HG03457 (cell line): ENCODE results near the gene ARPC5L.

Source experiments
- ATAC-seq: cut with Tn5 transposase; IDR thresholded peaks from one replicate; pipeline ENCODE4 v1.9.1; 2021; ENCODE audit warnings: moderate number of reproducible peaks; ENCODE audit not compliant: unreplicated experiment

The ARPC5L gene

GRCh38 chr9:124860582-124861341 lies 1.2 kb upstream of the ARPC5L start:
- ATAC-seq: no peak

GRCh38 chr9:124863371-124863871 lies 1.5 kb downstream of the ARPC5L start:
- ATAC-seq: no peak

DNA sequence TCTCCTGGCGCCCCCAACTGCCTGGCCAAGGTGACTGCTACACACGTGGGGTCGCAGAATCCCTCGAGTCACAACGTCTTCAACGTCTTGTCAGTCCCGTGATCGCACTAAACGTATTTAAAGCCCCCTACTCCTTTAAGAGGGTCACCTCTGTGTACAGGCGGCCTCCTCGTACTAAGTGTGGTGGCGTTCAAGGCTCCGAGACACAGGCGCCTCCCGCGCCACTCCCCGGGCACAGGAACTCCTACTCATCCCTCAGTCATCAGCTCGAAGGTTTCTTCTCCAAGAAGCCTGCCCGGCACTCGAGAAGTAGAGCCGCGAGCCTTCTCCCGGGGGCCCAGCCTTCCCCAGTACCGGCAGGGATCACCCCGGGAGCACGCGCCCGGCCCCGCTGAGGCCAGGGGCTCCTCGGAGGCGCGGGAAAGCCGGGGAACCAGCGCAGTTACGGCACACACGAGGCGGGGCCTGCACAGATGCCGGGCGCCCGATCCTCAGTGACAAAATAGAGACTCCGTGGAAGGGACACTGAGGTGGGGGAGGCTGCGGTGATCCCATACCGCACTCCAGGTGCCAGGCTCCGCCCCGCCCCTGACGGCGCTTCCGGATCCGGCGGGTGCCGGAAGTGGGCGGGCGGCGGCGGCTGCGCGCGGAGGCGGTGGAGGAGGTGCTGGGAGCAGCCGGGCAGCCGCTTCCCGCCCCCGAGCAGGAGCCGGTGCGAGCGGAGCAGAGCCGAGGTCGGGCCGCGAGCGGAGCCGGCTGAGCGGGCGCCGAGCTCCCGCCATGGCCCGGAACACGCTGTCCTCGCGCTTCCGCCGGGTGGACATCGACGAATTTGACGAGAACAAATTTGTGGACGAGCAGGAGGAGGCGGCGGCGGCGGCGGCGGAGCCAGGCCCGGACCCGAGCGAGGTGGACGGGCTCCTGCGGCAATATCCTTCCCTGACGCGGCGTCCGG lies 6.9 kb downstream of the ARPC5L start:
- peak; percentile 51 for ATAC-seq

- no peak for ATAC-seq
Measured at GRCh38 chr9:124869466-124869985, 7.6 kb downstream of the ARPC5L start.

DNA sequence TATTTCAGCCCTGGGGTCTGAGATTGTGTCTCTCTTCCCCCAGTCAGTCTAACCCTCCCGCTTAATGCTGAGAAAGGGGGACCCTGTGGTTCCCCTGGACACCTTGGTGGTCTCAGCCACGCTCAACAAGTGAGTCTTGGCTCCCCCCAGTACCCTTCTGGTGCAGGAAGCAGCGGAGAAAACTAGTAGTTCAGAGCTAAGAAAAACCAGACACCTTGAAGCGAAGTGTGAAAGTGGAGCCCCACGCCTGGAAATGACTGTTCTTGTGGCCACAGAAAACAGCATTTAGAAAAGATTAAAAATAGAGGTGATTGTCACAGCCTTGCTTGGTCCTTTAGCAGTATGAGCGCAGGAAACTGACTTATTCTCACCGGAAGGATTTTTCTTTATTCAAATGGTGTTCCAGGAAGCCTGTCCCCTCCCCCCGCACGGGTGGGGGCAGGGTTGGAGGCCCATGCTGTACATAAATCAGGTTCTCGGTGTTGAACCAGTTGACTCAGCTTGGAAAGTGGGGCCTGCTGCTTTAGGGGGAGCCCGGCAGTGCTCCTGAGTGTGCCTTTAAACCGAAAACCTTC lies 8.1 kb downstream of the ARPC5L start:
- no peak for ATAC-seq

DNA sequence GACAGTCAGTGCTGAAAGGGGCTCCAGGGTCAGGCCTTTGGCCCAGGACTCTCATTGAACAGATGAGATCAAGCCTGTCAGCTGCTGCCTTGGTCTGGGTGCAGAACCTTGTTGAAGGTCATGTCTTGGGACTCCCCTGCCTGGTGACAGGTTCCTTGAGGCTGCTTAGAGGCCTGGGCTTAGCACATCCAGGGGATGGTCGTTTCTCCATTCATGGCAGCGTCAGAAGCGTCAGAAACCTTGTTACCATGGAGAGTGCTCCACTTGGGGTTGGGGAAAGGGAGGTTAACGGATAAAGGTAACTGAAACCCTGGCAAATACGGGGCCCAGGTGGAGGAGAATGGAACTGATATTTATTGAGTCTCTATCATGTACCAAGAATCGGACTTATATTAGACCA lies 8.8 kb downstream of the ARPC5L start:
- no peak for ATAC-seq

- no peak for ATAC-seq
Measured at GRCh38 chr9:124871156-124871561, 9.2 kb downstream of the ARPC5L start.

DNA sequence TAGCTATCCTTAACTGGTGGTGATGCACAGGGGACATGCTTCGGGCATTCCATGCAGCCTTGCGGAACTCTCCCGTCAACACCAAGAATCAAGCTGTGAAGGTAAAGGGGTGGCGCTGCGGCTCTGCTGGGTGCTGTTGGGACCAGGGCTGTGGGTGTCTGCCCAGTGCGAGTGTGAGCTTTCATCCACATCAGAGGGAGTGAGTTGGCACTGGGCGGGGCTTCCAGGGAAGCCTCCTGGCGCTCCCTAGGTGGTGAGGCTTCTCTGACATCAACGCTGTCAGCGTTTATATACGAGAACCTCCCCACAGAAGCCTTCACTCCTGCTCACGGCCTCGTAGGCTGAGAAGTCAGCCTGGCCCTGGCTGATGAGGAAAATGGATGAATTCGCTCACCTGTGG lies 11.7 kb downstream of the ARPC5L start:
- ATAC-seq: no peak

DNA sequence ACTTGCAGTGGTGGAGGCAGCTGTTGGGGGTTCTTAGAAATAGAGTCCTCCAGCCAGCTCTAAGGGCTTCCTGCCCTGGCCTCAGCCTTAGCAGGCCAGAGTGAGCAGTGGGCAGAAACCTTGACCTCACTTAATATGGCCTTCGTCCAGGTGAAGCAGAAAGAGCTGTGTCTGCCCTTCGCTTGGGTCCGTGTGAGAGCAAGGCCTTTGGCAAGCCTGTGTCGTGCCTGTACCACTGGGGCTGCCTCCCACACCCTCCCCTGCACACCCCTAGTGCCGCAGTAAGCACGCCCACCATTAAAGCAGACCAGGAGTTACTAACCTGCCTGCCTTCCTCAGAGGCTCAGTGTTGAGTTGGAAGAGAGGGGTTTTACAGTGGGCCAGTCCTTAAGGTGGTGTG lies 13.6 kb downstream of the ARPC5L start:
- ATAC-seq: no peak

- no peak for ATAC-seq
Measured at GRCh38 chr9:124877021-124877782, 15.3 kb downstream of the ARPC5L start.

- ATAC-seq: no peak
Measured at GRCh38 chr9:124878021-124878420, 16.1 kb downstream of the ARPC5L start.

- no peak for ATAC-seq
Measured at GRCh38 chr9:124878518-124878917, 16.6 kb downstream of the ARPC5L start.

DNA sequence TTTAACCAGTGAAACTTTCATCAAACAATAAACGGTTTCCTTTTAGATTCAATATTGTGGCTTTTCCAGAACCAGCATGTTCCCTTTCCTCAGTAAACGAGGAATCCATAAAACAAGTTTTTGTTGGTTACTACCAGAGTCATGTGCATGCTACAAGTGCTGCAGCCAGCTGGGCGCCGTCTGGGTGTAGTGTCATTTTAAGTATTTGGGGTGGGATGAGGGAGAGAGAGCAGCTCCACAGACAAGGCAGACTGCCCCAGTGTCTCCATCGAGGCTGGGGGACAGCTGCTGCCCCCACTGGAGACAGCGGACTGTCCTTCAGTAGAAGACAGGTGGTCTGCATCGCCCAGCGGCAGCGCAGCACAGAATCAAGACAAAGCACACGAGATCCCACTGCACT lies 17.3 kb downstream of the ARPC5L start:
- ATAC-seq: no peak

GRCh38 chr9:124880501-124880900 lies 18.6 kb downstream of the ARPC5L start:
- no peak for ATAC-seq

DNA sequence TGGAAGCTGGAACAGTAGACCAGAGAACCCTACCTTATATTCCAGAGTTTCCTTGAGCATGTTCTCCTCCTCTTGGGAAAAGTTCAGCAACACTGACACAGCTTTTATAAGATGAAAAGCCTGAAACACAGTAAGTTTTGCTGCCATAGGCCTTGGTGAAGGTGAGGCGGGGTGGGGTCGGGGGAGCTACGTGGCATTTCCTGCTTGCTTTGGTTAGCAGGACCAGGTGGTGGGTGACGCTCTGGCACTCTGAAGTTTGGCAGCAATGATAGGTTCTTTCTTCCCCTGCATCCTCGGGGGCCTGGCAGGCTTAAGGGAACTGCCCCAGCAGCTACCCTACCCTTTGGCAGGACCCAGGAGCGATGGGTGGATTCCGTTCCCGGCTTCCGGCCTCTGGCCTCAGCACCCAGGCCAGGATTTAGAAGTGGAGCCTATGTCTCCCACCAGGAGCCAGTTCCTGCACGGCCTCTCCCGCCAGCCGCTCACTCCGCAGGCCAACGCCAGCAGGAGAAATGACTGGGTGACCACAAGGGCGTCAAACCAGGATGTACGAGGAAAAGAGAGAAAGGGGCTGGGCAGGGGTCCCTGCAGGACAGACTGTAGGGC lies 19.3 kb downstream of the ARPC5L start:
- no peak for ATAC-seq

GRCh38 chr9:124882231-124882630 lies 20.3 kb downstream of the ARPC5L start:
- no peak for ATAC-seq

DNA sequence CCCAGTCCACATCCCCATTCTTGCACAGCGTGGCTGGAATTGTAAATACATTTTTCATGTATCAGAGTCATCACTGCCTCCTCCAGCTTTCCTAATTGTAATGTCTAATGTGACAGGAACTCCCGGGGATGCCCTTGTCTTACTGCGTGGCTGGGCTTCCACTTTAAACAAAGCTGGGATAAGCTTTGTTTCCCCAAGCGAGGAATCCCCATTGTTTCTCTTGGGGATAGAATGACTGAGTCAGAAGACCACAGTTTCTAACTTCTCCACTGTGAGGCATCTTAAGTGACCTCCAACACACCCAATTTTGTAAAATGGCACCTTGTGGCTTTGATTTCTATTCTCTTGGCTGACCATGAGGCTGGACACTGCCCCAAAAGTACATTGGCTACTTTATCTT lies 22.4 kb downstream of the ARPC5L start:
- ATAC-seq: no peak

- ATAC-seq: no peak
Measured at GRCh38 chr9:124885551-124885950, 23.6 kb downstream of the ARPC5L start.

DNA sequence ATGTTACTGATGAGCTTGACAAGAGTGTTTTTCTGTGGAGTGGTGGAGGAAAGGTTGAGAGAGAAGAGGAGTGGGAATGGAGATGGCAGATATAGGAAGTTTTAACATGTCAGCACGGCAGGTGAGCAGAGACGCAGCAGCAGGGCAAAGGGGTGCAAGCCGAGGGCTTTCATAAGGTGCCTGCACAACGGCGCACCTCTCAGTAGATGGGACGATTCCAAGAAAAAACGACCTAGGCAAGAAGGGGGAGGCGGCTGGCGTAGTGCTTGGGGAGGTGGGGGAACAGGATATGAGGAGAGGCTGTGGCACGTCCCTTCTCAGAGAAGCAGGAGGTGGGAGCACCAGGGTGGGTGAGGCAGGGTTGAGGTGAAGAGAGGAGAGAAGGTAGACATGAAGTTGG lies 24.5 kb downstream of the ARPC5L start:
- no peak for ATAC-seq

GRCh38 chr9:124886866-124887492 lies 25.0 kb downstream of the ARPC5L start:
- no peak for ATAC-seq
